Fibroblast of peridontal ligament (primary cell): ENCODE results near the gene CPAMD8.
"Not testable (repeated sequence)": the region's sequence is repeated elsewhere in the genome, so short reads cannot be mapped to it uniquely, and the experiment has no call there.

Source experiments
- DNase-seq: peaks from one replicate; pipeline ENCODE4 v3.0.0-alpha.2; 2010; ENCODE audit errors: extremely low read depth

CPAMD8 gene

GRCh38 chr19:17041976-17042375 is 15.4 kb upstream of the CPAMD8 start:
- peak; percentile 29 for DNase-seq

DNA sequence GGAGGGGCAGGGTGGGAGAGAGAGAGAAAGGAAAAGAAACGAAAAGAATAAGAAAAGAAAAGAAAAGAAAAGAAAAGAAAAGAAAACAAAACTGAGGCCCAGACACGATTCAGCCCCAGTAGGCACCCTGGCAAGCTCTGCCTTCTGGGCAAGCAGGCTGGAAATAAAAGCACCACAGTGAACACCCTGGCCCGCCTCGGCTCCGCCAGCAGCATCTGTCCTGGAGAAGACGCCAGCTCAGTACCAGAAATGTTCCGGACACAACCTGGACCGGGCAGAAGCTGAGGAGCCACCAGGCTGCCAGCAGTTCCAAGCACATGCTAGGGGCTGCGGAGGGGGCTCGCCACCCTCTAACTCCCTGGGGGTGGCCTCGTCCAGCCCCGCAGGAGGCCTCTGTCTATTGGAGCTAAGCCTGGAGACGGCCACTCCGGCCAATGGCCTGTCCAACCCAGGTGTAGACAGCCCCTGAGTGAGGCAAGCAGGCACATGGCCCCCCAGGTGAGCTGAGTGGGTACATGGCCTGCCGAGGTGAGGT is 11.4 kb upstream of the CPAMD8 start:
- no peak for DNase-seq

- DNase-seq: no peak
Measured at GRCh38 chr19:17037184-17037583, 10.6 kb upstream of the CPAMD8 start.

- DNase-seq: no peak
Measured at GRCh38 chr19:17036640-17037039, 10.0 kb upstream of the CPAMD8 start.

DNA sequence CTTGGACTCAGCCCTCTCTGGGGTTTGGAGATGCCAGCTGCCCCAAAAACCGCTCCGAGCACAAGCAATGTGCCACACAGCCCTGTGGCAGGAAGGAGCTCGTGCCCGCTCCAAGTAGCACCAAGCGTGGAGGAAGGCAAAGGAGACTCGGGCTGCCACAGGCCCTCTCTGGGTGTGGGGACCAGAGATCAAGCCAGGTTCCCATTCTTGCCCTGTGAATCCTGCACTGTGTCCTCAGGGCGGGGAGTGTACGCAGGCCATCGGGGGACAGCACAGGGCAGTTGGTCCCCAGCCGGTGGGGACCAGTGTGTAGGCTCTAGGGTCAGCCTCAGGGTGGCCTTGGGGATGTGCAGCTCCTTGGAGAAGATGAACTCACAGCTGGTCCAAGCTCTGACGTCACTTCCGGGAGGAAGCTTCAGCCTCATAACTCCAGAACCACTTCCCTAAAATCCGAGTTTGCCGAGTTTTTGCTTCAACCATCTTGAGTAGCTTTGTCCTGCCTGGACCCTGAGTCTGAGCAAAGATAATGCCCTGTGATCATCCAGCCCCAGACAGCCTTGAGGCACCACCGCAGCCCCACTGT is 9.3 kb upstream of the CPAMD8 start:
- DNase-seq: no peak

DNA sequence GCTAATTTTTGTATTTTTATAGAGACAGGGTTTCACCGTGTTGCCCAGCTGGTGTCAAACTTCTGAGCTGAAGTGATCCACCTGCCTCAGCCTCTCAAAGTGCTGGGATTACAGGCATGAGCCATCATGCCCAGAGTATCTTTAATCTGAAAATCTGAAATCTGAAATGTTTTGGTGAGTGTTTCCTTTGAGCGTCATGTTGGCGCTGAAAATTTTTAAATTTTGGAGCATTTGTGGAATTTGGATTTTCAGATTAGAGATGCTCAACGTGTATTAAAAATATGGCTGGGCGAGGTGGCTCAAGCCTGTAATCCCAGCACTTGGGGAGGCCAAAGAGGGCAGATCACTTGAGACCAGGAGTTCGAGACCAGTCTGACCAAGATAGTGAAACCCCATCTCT is 5.1 kb upstream of the CPAMD8 start:
- DNase-seq: no peak

DNA sequence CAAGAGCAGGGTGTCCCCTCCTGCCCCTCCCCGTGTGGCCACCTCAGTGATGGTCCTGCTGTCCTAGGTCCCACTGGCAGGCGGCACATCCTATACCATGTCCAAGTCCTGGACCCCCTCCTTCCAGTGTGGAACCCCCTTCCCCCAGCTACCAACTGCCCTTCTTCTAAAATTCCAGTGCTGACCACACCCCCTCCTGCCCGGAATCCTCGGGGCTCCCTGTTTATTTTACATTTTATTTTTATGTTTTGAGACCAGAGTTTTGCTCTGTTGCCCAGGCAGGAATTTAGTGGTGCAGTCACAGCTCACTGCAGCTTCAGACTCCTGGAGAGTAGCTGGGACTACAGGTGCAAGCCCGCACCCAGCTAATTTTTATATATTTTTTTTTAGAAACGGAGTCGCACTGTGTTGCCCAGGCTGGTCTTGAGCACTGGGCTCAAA is 945 bp upstream of the CPAMD8 start:
- DNase-seq: no peak

DNA sequence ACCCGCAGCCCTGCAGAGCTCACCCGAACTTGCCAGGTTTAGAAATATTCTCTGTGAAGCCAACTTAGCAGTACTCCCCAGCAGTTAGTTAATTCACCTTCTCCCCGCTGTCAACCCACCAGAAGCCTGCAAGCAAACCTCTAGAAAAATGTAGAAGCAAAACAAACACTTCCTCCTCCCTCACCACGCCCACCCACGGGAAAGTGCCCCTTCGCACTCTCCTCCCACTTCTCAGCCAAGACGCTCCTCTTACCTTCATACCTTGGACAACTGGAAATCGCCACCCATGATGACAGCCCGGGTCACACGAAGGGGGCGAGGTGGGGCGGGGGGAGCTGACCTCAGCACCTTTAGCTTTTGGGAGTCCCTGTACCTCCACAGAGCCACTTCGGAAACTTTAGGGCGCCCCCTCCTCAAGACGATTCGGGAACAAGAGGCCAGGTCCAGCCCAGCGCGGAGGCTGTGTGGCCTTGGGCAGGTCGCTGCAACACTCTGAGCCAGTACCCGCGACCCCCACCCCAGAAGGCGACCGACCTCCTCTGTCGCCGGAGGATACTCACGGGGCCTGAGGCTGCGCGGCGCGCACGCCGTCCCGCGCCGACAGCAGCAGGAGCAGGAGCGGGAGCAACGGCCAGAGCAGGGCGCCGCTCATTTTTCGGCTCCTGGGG is 485 bp downstream of the CPAMD8 start:
- DNase-seq: no peak

GRCh38 chr19:17025361-17025760 is 1.2 kb downstream of the CPAMD8 start:
- no peak for DNase-seq

DNA sequence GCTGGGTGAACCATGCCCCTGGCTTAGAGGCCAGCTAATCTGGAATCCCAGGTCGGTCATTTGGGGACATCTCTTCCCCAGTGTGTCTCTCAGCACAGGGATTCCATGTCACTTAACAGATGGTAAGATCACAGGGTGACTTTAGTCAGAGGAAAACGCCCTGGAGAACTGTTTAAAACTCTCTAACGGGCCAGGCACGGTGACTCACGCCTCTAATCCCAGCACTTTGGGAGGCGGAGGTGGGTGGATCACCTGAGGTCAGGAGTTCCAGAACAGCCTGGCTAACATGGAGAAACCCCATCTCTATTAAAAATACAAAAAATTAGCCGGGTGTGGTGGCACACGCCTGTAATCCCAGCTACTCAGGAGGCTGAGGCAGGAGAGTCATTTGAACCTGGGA is 1.7 kb downstream of the CPAMD8 start:
- not testable (repeated sequence) for DNase-seq

DNA sequence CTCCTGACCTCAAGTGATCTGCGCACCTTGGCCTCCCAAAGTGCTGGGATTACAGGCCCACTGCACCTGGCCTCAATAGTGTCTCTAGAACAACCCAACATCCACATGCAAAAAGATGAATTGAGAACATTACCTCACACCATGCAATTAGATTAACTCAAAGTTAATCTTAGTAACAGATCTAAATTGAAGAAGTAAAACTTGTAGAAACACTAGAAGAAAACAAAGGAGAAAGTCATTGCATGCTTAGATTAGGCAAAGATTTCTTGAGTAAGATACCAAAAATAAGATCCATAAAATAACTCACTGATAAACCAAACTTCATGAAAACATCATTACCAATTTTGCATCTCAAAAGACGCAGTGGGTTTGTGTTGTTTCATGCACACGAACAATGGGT is 2.8 kb downstream of the CPAMD8 start:
- no peak for DNase-seq

- DNase-seq: no peak
Measured at GRCh38 chr19:17022738-17023137, 3.9 kb downstream of the CPAMD8 start.

GRCh38 chr19:17021793-17022590 is 4.6 kb downstream of the CPAMD8 start:
- peak; percentile 10 for DNase-seq

GRCh38 chr19:17021328-17021727 is 5.3 kb downstream of the CPAMD8 start:
- DNase-seq: no peak

DNA sequence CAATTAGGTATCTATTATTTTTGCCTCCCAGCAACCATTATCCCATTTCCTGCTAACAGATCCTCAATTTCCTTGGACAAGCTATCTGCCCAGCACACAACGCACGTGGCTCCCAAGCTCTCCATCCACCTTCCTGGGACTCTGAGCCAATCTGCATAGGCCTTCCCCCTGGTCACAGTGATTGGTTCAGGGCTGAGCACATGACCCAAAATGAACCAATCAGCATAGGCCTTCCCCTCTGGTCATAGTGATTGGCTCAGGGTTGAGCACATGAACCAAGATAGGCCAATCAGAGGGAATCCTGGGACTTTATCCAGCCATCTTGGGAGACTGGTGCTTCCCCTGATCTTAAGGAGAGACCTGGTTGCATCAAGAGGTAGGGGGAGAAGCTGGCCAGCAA is 5.8 kb downstream of the CPAMD8 start:
- DNase-seq: no peak

DNA sequence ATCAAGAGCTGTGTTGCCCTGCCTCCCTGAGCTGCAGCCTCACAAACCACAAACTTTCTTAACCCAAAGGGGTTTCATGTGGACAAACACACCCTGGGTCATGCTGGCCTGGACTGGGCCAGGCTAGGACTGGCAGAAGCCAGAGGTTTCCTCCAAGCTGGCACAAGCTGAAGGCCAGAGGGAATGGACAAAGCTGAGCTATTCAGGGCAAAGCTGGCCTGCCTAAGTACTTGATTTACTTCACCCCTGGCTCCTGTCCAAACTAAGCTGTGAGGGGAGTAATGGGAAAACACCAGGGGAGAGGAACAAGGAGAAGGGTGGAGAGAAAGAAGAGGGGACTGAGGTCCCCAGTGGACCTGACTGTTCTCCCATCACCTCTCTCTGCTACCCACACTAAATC is 6.2 kb downstream of the CPAMD8 start:
- DNase-seq: no peak

DNA sequence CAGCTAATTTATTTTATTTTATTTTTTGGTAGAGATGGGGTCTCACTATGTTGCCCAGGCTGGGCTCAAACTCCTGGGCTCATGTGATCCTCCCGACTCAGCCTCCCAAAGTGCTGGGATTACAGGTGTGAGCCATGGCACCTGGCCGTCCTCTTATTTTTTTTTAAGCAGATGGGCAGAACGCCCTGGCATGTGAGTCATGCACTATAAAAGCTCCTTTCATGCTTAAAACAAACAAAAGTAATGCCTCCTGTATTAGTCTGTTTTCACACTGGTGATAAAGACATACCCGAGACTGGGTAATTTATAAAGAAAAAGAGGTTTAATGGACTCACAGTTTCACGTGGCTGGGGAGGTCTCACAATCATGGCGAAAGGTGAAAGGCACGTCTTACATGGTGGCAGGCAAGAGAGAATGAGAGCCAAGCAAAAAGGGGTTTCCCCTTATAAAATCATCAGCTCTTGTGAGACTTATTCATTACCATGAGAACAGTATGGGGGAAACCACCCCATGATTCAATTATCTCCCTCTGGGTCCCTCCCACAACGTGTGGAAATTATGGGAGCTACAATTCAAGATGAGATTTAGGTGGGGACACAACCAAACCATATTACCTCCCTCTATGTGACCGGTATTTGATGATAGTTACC is 12.3 kb downstream of the CPAMD8 start:
- DNase-seq: not testable (repeated sequence)

- DNase-seq: no peak
Measured at GRCh38 chr19:17011485-17011884, 15.1 kb downstream of the CPAMD8 start.

DNA sequence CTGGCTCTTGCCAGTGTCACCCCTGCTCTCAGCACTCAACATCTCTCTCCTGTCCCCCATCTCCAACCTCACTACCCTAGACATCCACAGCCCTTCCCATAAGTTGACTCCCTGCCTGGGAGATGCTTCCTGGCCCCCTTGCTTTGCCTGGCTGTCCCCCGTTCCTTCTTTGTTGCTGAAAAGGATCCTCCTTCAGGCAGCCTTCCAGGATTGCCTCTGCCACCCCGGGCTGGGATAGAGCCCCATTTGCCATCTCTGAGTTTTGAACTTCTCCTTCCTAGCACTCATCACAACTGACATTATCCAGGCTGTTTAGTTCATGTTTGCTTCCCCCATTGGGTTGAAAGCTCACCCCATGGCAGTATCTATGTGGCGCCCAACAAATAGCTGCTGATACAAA is 20.0 kb downstream of the CPAMD8 start:
- DNase-seq: no peak

DNA sequence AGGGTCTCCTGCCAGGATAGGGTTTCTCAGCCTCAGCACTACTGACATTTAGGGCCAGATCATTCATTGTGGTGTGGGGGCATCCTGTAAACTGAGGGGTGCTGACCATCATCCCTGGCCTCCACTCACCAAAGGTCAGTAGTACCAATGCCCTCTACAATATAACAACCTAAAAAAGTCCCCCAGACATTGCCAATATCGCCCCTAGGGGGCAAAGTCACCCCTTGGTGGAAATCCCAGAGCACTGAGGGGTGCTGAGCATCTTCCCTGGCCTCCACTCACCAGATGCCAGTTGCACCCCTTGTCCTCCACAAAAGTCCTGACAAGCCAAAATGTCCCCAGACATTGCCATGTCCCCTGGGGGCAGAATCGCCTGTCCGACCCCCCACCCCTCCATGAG is 21.6 kb downstream of the CPAMD8 start:
- DNase-seq: no peak

- DNase-seq: no peak
Measured at GRCh38 chr19:17004386-17004785, 22.2 kb downstream of the CPAMD8 start.

DNA sequence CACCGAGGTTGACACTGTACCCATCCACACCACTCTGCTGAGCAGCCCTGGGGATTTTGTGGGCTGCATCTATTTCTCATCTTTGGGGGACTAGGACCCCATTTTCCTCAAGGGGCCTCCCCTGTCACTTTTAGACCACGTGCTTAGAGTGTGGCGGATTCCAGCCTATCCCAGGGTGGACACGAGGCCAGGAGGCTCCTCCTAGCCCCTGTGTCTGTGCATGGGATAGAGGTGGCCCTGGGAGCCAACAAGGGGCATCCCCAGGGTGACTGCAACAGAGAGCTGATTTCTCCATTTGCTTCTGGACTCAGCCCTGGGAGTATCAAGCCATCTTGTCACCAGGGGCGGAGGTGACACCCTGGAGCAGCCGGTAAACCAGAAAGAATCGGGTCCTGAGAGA is 24.2 kb downstream of the CPAMD8 start:
- no peak for DNase-seq
